GM06990 (cell line): ENCODE results near the gene MAVS.

ENCODE experiments used
- DNase-seq: peaks from one replicate; pipeline ENCODE4 v3.0.0-alpha.2; 2011; ENCODE audit not compliant: insufficient read length; ENCODE audit errors: extremely low read depth
- H3K27me3 ChIP-seq: replicated peaks from 2 replicates; pipeline ENCODE4 v1.6.0; 2011; ENCODE audit warnings: low read length; ENCODE audit not compliant: control insufficient read depth, insufficient read depth
- H3K36me3 ChIP-seq: 2 replicates; pipeline ENCODE4 v1.5.1; 2011; ENCODE audit warnings: low read length; ENCODE audit not compliant: control insufficient read depth, insufficient read depth
- H3K4me3 ChIP-seq: replicated peaks from 2 replicates; pipeline ENCODE4 v1.5.1; 2011; ENCODE audit warnings: low read depth, mild to moderate bottlenecking, control low read depth, low read length
- CTCF ChIP-seq: IDR thresholded peaks from 2 replicates; pipeline ENCODE4 v1.5.1; 2011; ENCODE audit warnings: low read length, control low read depth, mild to moderate bottlenecking, inconsistent platforms; ENCODE audit not compliant: insufficient read depth, poor library complexity, severe bottlenecking

The MAVS gene

GRCh38 chr20:3887876-3888620 lies 41.4 kb downstream of the MAVS start:
- Histone ChIP-seq H3K27me3 (no peaks in the 10 kb centered on the region), H3K4me3 (peak overlapping the region; percentile 96)

GRCh38 chr20:3888622-3889488 lies 42.2 kb downstream of the MAVS start, which contains the start of gene PANK2:
Gene PANK2 (plus strand): TSS chr20:3889387.
- Histone ChIP-seq H3K4me3 (peak within 1 kb of the TSS; percentile 96), H3K27me3 (no peaks in the 10 kb centered on the region), H3K36me3 (no peaks in the 10 kb centered on the region; the same call in 1 of the 2 replicates)
- peak; percentile 98 for DNase-seq
- TF ChIP-seq CTCF: peak; percentile 32

More at GRCh38 chr20:3887876-3888620, 41.4 kb downstream of the MAVS start:
- no peaks in the 10 kb centered on the region; the same call in 1 of the 2 replicates for H3K36me3 ChIP-seq
- TF ChIP-seq CTCF: no peak
- no peak for DNase-seq

- no peaks in the 10 kb centered on the region for H3K27me3 ChIP-seq
- H3K4me3 ChIP-seq: peak overlapping the region; percentile 96
- no peak for TF ChIP-seq CTCF
- H3K36me3 ChIP-seq: peaks cover under 1% of the 10 kb centered on the region; the same call in 1 of the 2 replicates
- peak; percentile 77 for DNase-seq
Observed at GRCh38 chr20:3889489-3890397, 43.1 kb downstream of the MAVS start.

GRCh38 chr20:3890398-3890751 lies 43.7 kb downstream of the MAVS start:
- no peak for DNase-seq
- peak overlapping the region; percentile 96 for H3K4me3 ChIP-seq
- no peaks in the 10 kb centered on the region for H3K27me3 ChIP-seq
- TF ChIP-seq CTCF: no peak
- peaks cover 3% of the 10 kb centered on the region; the same call in 1 of the 2 replicates for H3K36me3 ChIP-seq
